AG04450 (cell line): Measurements from ENCODE around the gene DROSHA. TPM values are rescaled to one million over a fixed set of nuclear protein-coding genes. Genes with fewer than 3 reads are reported as not detected.

Experiments used
- CTCF ChIA-PET: fragments of 300-600, 350-600 bp; formaldehyde crosslinking; extraction: SDS; loops from one replicate; lab custom pipeline; 2022; ENCODE audit warnings: antibody characterized with exemption, inconsistent platforms; lab: Charles Lee
- POLR2A ChIA-PET: fragments of 350-600 bp; formaldehyde crosslinking; extraction: SDS; loops from one replicate; lab custom pipeline; 2021; ENCODE audit warnings: antibody characterized with exemption, inconsistent platforms; lab: Yijun Ruan, JAX
- DNase-seq: peaks from one replicate; pipeline ENCODE4 v3.0.0-alpha.2; 2011; ENCODE audit warnings: low read depth, low spot score
- H3K27ac ChIP-seq: one replicate; pipeline ENCODE4 v1.5.1; 2012; ENCODE audit warnings: low read depth, low read length, control low read depth
- H3K27me3 ChIP-seq: one replicate; pipeline ENCODE4 v1.6.0; 2012; ENCODE audit warnings: low read length; ENCODE audit not compliant: control insufficient read depth, insufficient read depth
- H3K4me3 ChIP-seq: 2 replicates; pipeline ENCODE4 v1.5.1; 2011; ENCODE audit warnings: mild to moderate bottlenecking, low read depth, low read length, control low read depth
- H3K9me3 ChIP-seq: 2 replicates; pipeline ENCODE4 v1.5.1; 2012; ENCODE audit warnings: low read length; ENCODE audit not compliant: control insufficient read depth, insufficient read depth
- CTCF ChIP-seq: IDR thresholded peaks from 2 replicates; pipeline ENCODE4 v1.5.1; 2011; ENCODE audit warnings: low read depth, low read length, control low read depth, inconsistent platforms
- polyA plus RNA-seq: library from polyadenylated mRNA; depleted of rRNA; stranded (reverse); fragments of >200 nt; gene quantifications from 2 replicates; pipeline ENCODE4 v1.2.3, GENCODE V29; 2011

The DROSHA gene
- polyA plus RNA-seq, 1 experiment, result 65.0 TPM

DNA sequence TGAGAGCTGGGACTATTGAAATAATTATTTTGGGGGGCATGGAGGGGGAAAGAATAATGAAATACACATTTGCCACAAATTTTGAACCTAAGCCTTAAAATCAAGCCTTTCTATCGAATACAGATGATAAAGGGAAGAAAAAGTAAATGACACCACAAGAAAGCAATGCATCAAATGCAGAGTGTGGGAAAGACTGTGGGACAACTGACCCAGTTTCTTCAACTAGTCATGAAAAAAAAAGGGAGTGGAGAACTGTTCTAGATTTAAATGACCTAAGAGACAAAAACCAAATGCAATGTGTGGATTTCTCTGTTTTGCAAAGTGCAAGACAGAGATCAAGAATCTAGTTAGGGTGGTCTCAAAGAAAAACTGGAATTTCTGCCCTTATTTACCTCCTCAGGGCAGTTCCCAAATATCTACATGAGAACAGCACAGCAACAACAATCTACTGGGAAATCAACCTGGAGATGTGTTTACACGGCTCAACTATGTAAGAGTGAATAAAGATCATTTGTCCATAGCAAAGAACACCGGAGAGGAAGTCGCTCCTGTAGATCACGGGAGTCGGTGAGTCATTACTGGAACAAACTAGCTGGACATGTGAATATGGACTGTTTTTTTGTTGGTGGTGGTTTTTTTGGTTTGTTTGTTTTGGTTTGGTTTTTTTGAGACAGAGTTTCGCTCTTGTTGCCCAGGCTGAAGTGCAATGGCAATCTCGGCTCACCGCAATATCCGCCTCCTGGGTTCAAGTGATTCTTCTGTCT lies 145.9 kb downstream of the DROSHA start:
- TF ChIP-seq CTCF, result no peak
- Histone ChIP-seq H3K27ac (no peak overlapping the region), H3K27me3 (no peaks in the 10 kb centered on the region), H3K9me3 (peaks cover 14% of the 10 kb centered on the region), H3K4me3 (no peak overlapping the region)
- DNase-seq, result no peak
- CTCF ChIA-PET, result no interaction called here
- POLR2A ChIA-PET, result no interaction called here

- no peak for DNase-seq
- Histone ChIP-seq H3K9me3 (peaks cover 12% of the 10 kb centered on the region), H3K27ac (peak overlapping the region; percentile 11), H3K4me3 (no peak overlapping the region), H3K27me3 (no peaks in the 10 kb centered on the region)
- CTCF ChIA-PET, result no interaction called here
- TF ChIP-seq CTCF, result no peak
- POLR2A ChIA-PET, result no interaction called here
Observed at GRCh38 chr5:31383734-31384133, 148.2 kb downstream of the DROSHA start.

- DNase-seq, result no peak
- CTCF ChIA-PET, result interaction anchor here (0.5 kb wide), 1 partner anchor 1919 kb away, joined by 3 read pairs; no protein-coding TSS in a partner anchor
- no peak for TF ChIP-seq CTCF
Observed at GRCh38 chr5:31382051-31382878, 149.6 kb downstream of the DROSHA start.

DNA sequence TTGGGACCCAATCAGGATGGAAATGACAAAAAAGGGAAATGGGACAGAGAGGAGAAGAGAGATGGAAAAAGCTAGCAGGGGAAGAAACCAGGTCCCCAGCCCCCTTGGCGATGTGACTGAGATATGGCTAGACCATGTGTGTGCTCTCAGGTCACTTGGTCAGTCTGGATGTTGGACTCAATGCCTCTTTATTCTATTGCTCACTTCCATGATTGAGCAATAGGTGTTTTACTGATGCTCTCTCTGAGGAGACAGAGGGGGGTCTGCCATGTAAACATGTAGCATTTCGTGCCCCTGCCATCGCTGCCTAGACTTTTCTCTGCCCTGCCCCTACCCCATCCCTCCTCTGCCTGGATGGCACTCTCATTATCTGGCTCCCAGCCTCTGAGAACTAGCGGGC lies 150.6 kb downstream of the DROSHA start:
- no peaks in the 10 kb centered on the region for H3K27me3 ChIP-seq
- no peak for TF ChIP-seq CTCF
- H3K4me3 ChIP-seq, result no peak overlapping the region
- POLR2A ChIA-PET, result no interaction called here
- H3K9me3 ChIP-seq, result peaks cover under 1% of the 10 kb centered on the region; the same call in 1 of the 2 replicates
- DNase-seq, result no peak
- H3K27ac ChIP-seq, result no peak overlapping the region
- CTCF ChIA-PET, result no interaction called here

More at GRCh38 chr5:31382051-31382878, 149.6 kb downstream of the DROSHA start:
- peaks cover 2% of the 10 kb centered on the region; the same call in 1 of the 2 replicates for H3K9me3 ChIP-seq
- no peak overlapping the region for H3K27ac ChIP-seq
- H3K4me3 ChIP-seq, result no peak overlapping the region
- H3K27me3 ChIP-seq, result no peaks in the 10 kb centered on the region
- POLR2A ChIA-PET, result no interaction called here

GRCh38 chr5:31380049-31380448 lies 151.8 kb downstream of the DROSHA start:
- Histone ChIP-seq H3K4me3 (no peak overlapping the region), H3K9me3 (no peaks in the 10 kb centered on the region), H3K27ac (no peak overlapping the region), H3K27me3 (no peaks in the 10 kb centered on the region)
- ChIA-PET CTCF (no interaction called here), POLR2A (no interaction called here)
- no peak for DNase-seq
- TF ChIP-seq CTCF, result no peak
